Endodermal cell (in vitro differentiated cells): ENCODE results near the gene CCT3. TPM values are rescaled to one million over a fixed set of nuclear protein-coding genes. Genes with fewer than 3 reads are reported as not detected.

ENCODE experiments used
- DNase-seq: peaks from one replicate; pipeline ENCODE4 v3.0.0-alpha.2; 2017
- H3K27ac ChIP-seq: 2 replicates; pipeline ENCODE4 v1.5.1; 2013; ENCODE audit warnings: mild to moderate bottlenecking, low read depth, low read length, moderate library complexity
- H3K27me3 ChIP-seq: 2 replicates; pipeline ENCODE4 v1.6.1; 2013; ENCODE audit warnings: mild to moderate bottlenecking, low read length, moderate library complexity; ENCODE audit not compliant: insufficient read depth, control insufficient read depth, poor library complexity, severe bottlenecking
- H3K36me3 ChIP-seq: 2 replicates; pipeline ENCODE4 v1.7.0; 2013; ENCODE audit warnings: mild to moderate bottlenecking, low read length, moderate library complexity; ENCODE audit not compliant: control insufficient read depth, insufficient read depth
- H3K4me1 ChIP-seq: one replicate; pipeline ENCODE4 v1.7.0; 2013; ENCODE audit warnings: low read length; ENCODE audit not compliant: control insufficient read depth, insufficient read depth
- H3K4me3 ChIP-seq: 2 replicates; pipeline ENCODE4 v1.5.1; 2013; ENCODE audit warnings: mild to moderate bottlenecking, low read length, moderate library complexity
- H3K9ac ChIP-seq: 2 replicates; pipeline ENCODE4 v1.6.1; 2013; ENCODE audit warnings: mild to moderate bottlenecking, low read length, moderate library complexity; ENCODE audit not compliant: poor library complexity, severe bottlenecking; ENCODE audit errors: extremely low read depth
- H3K9me3 ChIP-seq: 2 replicates; pipeline ENCODE4 v1.6.1; 2013; ENCODE audit warnings: mild to moderate bottlenecking, low read length, moderate library complexity; ENCODE audit not compliant: control insufficient read depth
- H3K27ac Mint-ChIP-seq: 2 replicates; pipeline ENCODE4 v1.8.0; 2020; ENCODE audit warnings: mixed read lengths
- H3K27me3 Mint-ChIP-seq: 2 replicates; pipeline ENCODE4 v1.8.0; 2021; ENCODE audit warnings: mild to moderate bottlenecking, mixed read lengths; ENCODE audit not compliant: insufficient read depth
- H3K36me3 Mint-ChIP-seq: 2 replicates; pipeline ENCODE4 v1.8.0; 2020; ENCODE audit warnings: low read depth, mixed read lengths
- H3K4me1 Mint-ChIP-seq: 2 replicates; pipeline ENCODE4 v1.8.0; 2020; ENCODE audit warnings: mixed read lengths
- H3K4me3 Mint-ChIP-seq: 2 replicates; pipeline ENCODE4 v1.8.0; 2020; ENCODE audit warnings: mild to moderate bottlenecking, moderate library complexity, mixed read lengths
- H3K9me3 Mint-ChIP-seq: 2 replicates; pipeline ENCODE4 v1.8.0; 2020; ENCODE audit warnings: mild to moderate bottlenecking, mixed read lengths
- CTCF ChIP-seq: fragments of 200-600 bp; sonication (generic); conservative IDR thresholded peaks from 2 replicates; pipeline ENCODE4 v1.5.0; 2021; ENCODE audit warnings: antibody characterized with exemption, mild to moderate bottlenecking
- WGBS, 2 experiments: methylation state at CpG; one replicate each; pipeline versions ENCODE4 v1.1.5 to v1.1.7; 2013; ENCODE audit warnings: missing lambda C conversion rate in 2 of 2, mixed read lengths in 1 of 2; ENCODE audit not compliant: insufficient coverage in 1 of 2, insufficient read length in 1 of 2; 5-methylcytosine and 5-hydroxymethylcytosine counted together
- total RNA-seq, 2 donors: library from RNA; stranded (reverse); fragmentation: NEBNext Ultra II Directional in 1 of 2; extraction: Animal tissue kit (Norgen Biotek cat#: 25700) in 1 of 2; gene quantifications; 2 replicates in 1 of 2; 3 replicates in 1 of 2; pipeline ENCODE4 v1.2.1, GENCODE V29; 2021

CCT3 gene
- total RNA-seq, 2 donors from 2014 or later: 323 to 351 TPM

DNA sequence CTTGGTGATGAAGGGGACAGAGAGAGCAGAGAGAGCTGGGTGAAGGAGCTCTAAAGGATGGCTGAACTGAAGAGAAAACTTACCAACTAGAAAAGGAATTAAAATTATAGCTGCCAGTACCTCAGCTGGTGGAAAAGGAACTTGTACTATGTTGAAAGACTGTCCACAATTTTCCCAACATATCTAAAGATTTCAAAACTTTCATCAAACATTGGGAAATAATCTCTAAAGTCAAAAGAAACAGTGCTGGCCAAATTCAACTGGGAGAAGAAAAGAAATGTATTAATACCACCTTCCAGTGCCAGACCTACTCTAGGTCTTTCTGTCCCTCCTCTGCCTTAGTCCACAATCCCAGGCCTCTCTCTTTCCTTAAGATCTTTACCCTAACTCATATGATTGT, 61.6 kb downstream of the CCT3 start:
- Mint-ChIP-seq H3K9me3 (no peaks in the 10 kb centered on the region), H3K4me3 (no peak overlapping the region), H3K27ac (no peak overlapping the region), H3K36me3 (peaks cover 70% of the 10 kb centered on the region), H3K27me3 (no peaks in the 10 kb centered on the region), H3K4me1 (peaks cover 5% of the 10 kb centered on the region)
- no peak overlapping the region for H3K27ac ChIP-seq
- no peak for DNase-seq
- TF ChIP-seq CTCF: no peak
- no peaks in the 10 kb centered on the region for H3K27me3 ChIP-seq
- H3K36me3 ChIP-seq: peaks cover 85% of the 10 kb centered on the region
- no peak overlapping the region for H3K9ac ChIP-seq
- H3K9me3 ChIP-seq: no peaks in the 10 kb centered on the region
- no peak overlapping the region for H3K4me3 ChIP-seq
- peaks cover 5% of the 10 kb centered on the region for H3K4me1 ChIP-seq

DNA sequence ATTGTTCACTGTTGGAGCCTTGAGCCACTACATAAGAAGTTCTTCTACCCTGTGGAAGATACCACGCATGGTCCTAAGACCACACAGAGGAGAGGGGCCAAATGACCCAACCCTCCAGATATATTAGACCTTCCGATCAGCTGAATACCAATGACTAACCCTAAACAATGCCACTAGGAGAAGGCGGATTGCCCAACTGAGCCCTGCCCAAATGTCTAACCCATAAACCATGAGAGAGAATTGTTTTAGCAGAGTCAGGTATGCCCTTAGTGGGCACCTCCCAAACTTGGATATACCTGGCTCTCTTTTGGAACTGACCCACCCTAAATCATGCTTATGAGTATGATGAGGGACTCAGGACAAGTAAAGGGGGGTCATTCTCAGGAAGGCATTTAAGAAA, 67.8 kb downstream of the CCT3 start:
- Mint-ChIP-seq H3K36me3 (peaks cover 81% of the 10 kb centered on the region), H3K9me3 (no peaks in the 10 kb centered on the region), H3K4me1 (peaks cover 2% of the 10 kb centered on the region), H3K27me3 (no peaks in the 10 kb centered on the region), H3K4me3 (no peak overlapping the region), H3K27ac (no peak overlapping the region)
- no peak for TF ChIP-seq CTCF
- Histone ChIP-seq H3K27ac (no peak overlapping the region), H3K27me3 (no peaks in the 10 kb centered on the region), H3K4me1 (no peaks in the 10 kb centered on the region), H3K4me3 (no peak overlapping the region), H3K9me3 (no peaks in the 10 kb centered on the region), H3K9ac (no peak overlapping the region), H3K36me3 (peaks cover 93% of the 10 kb centered on the region)
- 96% methylated on average over 3 of the region's 3 CpGs; no CpG with 5 or more reads in 1 of the 2 experiments for WGBS, 2 experiments
- DNase-seq: no peak

- H3K9ac ChIP-seq: no peak overlapping the region
- H3K27ac ChIP-seq: no peak overlapping the region
- no peak for DNase-seq
- no peaks in the 10 kb centered on the region for H3K27me3 ChIP-seq
- Mint-ChIP-seq H3K36me3 (peaks cover 77% of the 10 kb centered on the region), H3K27ac (no peak overlapping the region), H3K4me3 (no peak overlapping the region), H3K27me3 (no peaks in the 10 kb centered on the region), H3K4me1 (peaks cover 2% of the 10 kb centered on the region), H3K9me3 (no peaks in the 10 kb centered on the region)
- no peak for TF ChIP-seq CTCF
- 82 to 99% methylated on average over 3 to 4 of the region's 4 CpGs for WGBS, 2 experiments
- no peaks in the 10 kb centered on the region for H3K4me1 ChIP-seq
- H3K4me3 ChIP-seq: no peak overlapping the region
- peaks cover 87% of the 10 kb centered on the region for H3K36me3 ChIP-seq
- H3K9me3 ChIP-seq: no peaks in the 10 kb centered on the region
These were observed 69.8 kb downstream of the CCT3 start for GRCh38 chr1:156268336-156268735.
